Loucy (cell line): ENCODE measurements around the gene CORO1C.

Experiments
- EZH2phosphoT487 ChIP-seq: fragments of 200-600 bp; IDR thresholded peaks from 2 replicates; pipeline ENCODE4 v1.6.1; 2018; ENCODE audit warnings: antibody characterized with exemption, mild to moderate bottlenecking, moderate library complexity, borderline replicate concordance
- TF ChIP-seq, protein P1 (sequence below): fragments of 200-600 bp; sonication (generic); conservative IDR thresholded peaks from 2 replicates; pipeline ENCODE4 v1.5.1; 2014; ENCODE audit warnings: mild to moderate bottlenecking, antibody characterized with exemption, low read length

DNA sequence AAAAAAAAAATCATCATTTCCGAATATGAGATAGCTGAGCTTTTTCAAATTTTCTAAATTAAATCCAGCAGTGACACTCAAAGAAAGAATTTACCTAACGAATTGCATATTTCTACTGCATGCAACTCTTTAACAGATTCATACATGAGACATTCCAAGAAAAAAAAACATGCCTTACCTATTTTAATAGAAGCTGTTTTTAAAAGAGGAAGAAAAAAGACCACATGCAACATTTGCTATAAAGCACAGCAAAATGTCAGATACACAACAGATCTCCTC lies 18.5 kb downstream of the CORO1C start:
- TF ChIP-seq, protein P1, sequence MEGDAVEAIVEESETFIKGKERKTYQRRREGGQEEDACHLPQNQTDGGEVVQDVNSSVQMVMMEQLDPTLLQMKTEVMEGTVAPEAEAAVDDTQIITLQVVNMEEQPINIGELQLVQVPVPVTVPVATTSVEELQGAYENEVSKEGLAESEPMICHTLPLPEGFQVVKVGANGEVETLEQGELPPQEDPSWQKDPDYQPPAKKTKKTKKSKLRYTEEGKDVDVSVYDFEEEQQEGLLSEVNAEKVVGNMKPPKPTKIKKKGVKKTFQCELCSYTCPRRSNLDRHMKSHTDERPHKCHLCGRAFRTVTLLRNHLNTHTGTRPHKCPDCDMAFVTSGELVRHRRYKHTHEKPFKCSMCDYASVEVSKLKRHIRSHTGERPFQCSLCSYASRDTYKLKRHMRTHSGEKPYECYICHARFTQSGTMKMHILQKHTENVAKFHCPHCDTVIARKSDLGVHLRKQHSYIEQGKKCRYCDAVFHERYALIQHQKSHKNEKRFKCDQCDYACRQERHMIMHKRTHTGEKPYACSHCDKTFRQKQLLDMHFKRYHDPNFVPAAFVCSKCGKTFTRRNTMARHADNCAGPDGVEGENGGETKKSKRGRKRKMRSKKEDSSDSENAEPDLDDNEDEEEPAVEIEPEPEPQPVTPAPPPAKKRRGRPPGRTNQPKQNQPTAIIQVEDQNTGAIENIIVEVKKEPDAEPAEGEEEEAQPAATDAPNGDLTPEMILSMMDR = no peak
- no peak for TF ChIP-seq EZH2phosphoT487
